Erythroblast (primary cell): ENCODE measurements around the gene ATG14.

Source experiments
- GATA1 ChIP-seq: IDR thresholded peaks from 2 replicates; pipeline ENCODE4 v1.6.1; 2011; ENCODE audit warnings: low read depth, mild to moderate bottlenecking, control low read depth, low read length, moderate library complexity
- POLR2A ChIP-seq: IDR thresholded peaks from 2 replicates; pipeline ENCODE4 v1.6.1; 2011; ENCODE audit warnings: mild to moderate bottlenecking, low read length

DNA sequence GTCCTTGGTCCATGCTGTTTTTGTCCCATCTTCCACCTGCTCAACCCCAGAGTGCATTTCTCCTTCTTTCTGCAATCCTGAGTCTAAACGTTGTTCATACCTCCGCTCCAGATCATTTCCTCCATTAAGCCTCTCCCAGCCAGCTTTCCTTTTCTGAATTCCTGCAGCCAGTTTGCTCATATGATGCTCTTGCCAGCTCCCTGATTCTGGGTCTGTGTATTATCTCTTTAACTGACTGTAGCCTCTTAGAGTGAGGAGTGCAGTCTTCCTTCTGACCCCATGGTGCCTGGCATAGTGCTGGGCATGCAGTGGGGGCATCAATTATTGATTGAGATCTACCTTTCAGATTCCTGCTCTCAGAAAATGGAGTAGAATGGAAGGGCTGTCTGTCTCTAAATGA lies 40.3 kb upstream of the ATG14 start:
- TF ChIP-seq POLR2A (no peak), GATA1 (no peak)
